Suprapubic skin (tissue), 4 donors: ENCODE data around the gene PTPRD. TPM values are rescaled to one million over a fixed set of nuclear protein-coding genes. Genes with fewer than 3 reads are reported as not detected.

Experiments used
- DNase-seq, 2 donors: peaks; one replicate each; pipeline ENCODE4 v3.0.0-alpha.2; 2019; ENCODE audit warnings: low spot score in 2 of 2
- H3K27ac ChIP-seq: fragments of 200-600 bp; sonication (generic); one replicate; pipeline ENCODE4 v1.5.1; 2019
- H3K27me3 ChIP-seq: fragments of 200-600 bp; sonication (generic); one replicate; pipeline ENCODE4 v1.5.1; 2019
- H3K36me3 ChIP-seq: fragments of 200-600 bp; sonication (generic); one replicate; pipeline ENCODE4 v1.5.1; 2019
- H3K4me1 ChIP-seq: fragments of 200-600 bp; sonication (generic); one replicate; pipeline ENCODE4 v1.5.1; 2019
- H3K4me3 ChIP-seq: fragments of 200-600 bp; sonication (generic); one replicate; pipeline ENCODE4 v1.5.1; 2019; ENCODE audit warnings: mild to moderate bottlenecking
- H3K9me3 ChIP-seq: fragments of 200-600 bp; sonication (generic); one replicate; pipeline ENCODE4 v1.5.1; 2019
- CTCF ChIP-seq, 2 donors: fragments of 200-600 bp in 1 of 2; fragments of 450-650 bp in 1 of 2; sonication (generic) in 1 of 2; IDR thresholded peaks; one replicate each; pipeline ENCODE4 v1.5.1; 2016 to 2019; ENCODE audit warnings: antibody characterized with exemption in 2 of 2, mild to moderate bottlenecking in 1 of 2, moderate library complexity in 1 of 2
- EP300 ChIP-seq: sonication (generic); formaldehyde crosslinking; IDR thresholded peaks from one replicate; pipeline ENCODE4 v1.6.1; 2017; ENCODE audit warnings: antibody characterized with exemption
- POLR2A ChIP-seq, 2 donors: fragments of 450-650 bp; IDR thresholded peaks; one replicate each; pipeline ENCODE4 v1.6.1; 2017; ENCODE audit warnings: antibody characterized with exemption in 2 of 2, mild to moderate bottlenecking in 2 of 2, moderate library complexity in 2 of 2
- POLR2AphosphoS5 ChIP-seq, 3 donors: sonication (generic); formaldehyde crosslinking; IDR thresholded peaks; one replicate each; pipeline ENCODE4 v1.6.1; 2017; ENCODE audit warnings: antibody characterized with exemption in 3 of 3
- WGBS: methylation state at CpG from one replicate; pipeline ENCODE4 v1.1.5; 2018; 5-methylcytosine and 5-hydroxymethylcytosine counted together
- total RNA-seq, 4 donors: library from RNA; depleted of rRNA; stranded (reverse); fragments of >200 nt; gene quantifications; one replicate each; pipeline ENCODE4 v1.1.0, GENCODE V29; 2016

PTPRD gene
- total RNA-seq, 4 donors from 2014 or later, result 0.49 to 3.3 (median 2.5) TPM

- 94% methylated on average over 3 of the region's 3 CpGs for WGBS
- TF ChIP-seq EP300 (no peak), POLR2A (IDR thresholded peaks at IDR 0.05) (no peak), CTCF (IDR thresholded peaks at IDR 0.05) (no peak), POLR2AphosphoS5 (IDR thresholded peaks at IDR 0.05) (no peak)
- no peak overlapping the region for H3K27ac ChIP-seq
- no peaks in the 10 kb centered on the region for H3K27me3 ChIP-seq
- no peaks in the 10 kb centered on the region for H3K9me3 ChIP-seq
- H3K4me3 ChIP-seq, result no peak overlapping the region
- H3K36me3 ChIP-seq, result no peaks in the 10 kb centered on the region
- H3K4me1 ChIP-seq, result no peaks in the 10 kb centered on the region
- DNase-seq, result no peak
Measured at GRCh38 chr9:8434621-8435020, 2178.2 kb downstream of the PTPRD start.

- TF ChIP-seq CTCF (IDR thresholded peaks at IDR 0.05) (no peak), EP300 (no peak), POLR2A (IDR thresholded peaks at IDR 0.05) (no peak)
- no peaks in the 10 kb centered on the region for H3K27me3 ChIP-seq
- H3K4me3 ChIP-seq, result no peak overlapping the region
- H3K9me3 ChIP-seq, result no peaks in the 10 kb centered on the region
- H3K4me1 ChIP-seq, result no peaks in the 10 kb centered on the region
- H3K27ac ChIP-seq, result no peak overlapping the region
- WGBS, result 71% methylated on average over 4 of the region's 4 CpGs
- H3K36me3 ChIP-seq, result no peaks in the 10 kb centered on the region
- DNase-seq, result no peak
Measured at GRCh38 chr9:8432224-8432623, 2180.6 kb downstream of the PTPRD start.

GRCh38 chr9:8431505-8431904, 2181.3 kb downstream of the PTPRD start:
- DNase-seq, result no peak
- Histone ChIP-seq H3K27me3 (no peaks in the 10 kb centered on the region), H3K36me3 (no peaks in the 10 kb centered on the region), H3K4me3 (no peak overlapping the region), H3K27ac (no peak overlapping the region), H3K9me3 (no peaks in the 10 kb centered on the region), H3K4me1 (no peaks in the 10 kb centered on the region)
- TF ChIP-seq POLR2A (IDR thresholded peaks at IDR 0.05) (no peak), EP300 (no peak), POLR2AphosphoS5 (IDR thresholded peaks at IDR 0.05) (no peak), CTCF (IDR thresholded peaks at IDR 0.05) (no peak)
- 94% methylated on average over 1 of the region's 1 CpG for WGBS

GRCh38 chr9:8430945-8431344, 2181.9 kb downstream of the PTPRD start:
- DNase-seq, result no peak
- no peaks in the 10 kb centered on the region for H3K4me1 ChIP-seq
- H3K9me3 ChIP-seq, result no peaks in the 10 kb centered on the region
- WGBS, result 89% methylated on average over 5 of the region's 5 CpGs
- TF ChIP-seq POLR2A (IDR thresholded peaks at IDR 0.05) (no peak), EP300 (no peak), CTCF (IDR thresholded peaks at IDR 0.05) (no peak), POLR2AphosphoS5 (IDR thresholded peaks at IDR 0.05) (no peak)
- no peak overlapping the region for H3K4me3 ChIP-seq
- no peak overlapping the region for H3K27ac ChIP-seq
- no peaks in the 10 kb centered on the region for H3K27me3 ChIP-seq
- H3K36me3 ChIP-seq, result no peaks in the 10 kb centered on the region

- Histone ChIP-seq H3K36me3 (no peaks in the 10 kb centered on the region), H3K27ac (no peak overlapping the region), H3K4me1 (no peaks in the 10 kb centered on the region), H3K9me3 (no peaks in the 10 kb centered on the region), H3K4me3 (no peak overlapping the region), H3K27me3 (no peaks in the 10 kb centered on the region)
- 85% methylated on average over 1 of the region's 1 CpG for WGBS
- DNase-seq, result no peak
- no peak for TF ChIP-seq POLR2AphosphoS5 (IDR thresholded peaks at IDR 0.05)
- no peak for TF ChIP-seq CTCF (IDR thresholded peaks at IDR 0.05)
Measured at GRCh38 chr9:8429768-8430167, 2183.0 kb downstream of the PTPRD start.
